Esophagus mucosa (tissue), 1 donor: ENCODE data around the gene MORN5. TPM values are rescaled to one million over a fixed set of nuclear protein-coding genes. Genes with fewer than 3 reads are reported as not detected.

Source experiments
- ATAC-seq: fragments of 200-7000 bp; cut with Tn5 transposase; one replicate; pipeline ENCODE4 v1.9.1; 2020
- total RNA-seq: library from RNA; stranded (reverse); gene quantifications from one replicate; pipeline ENCODE4 v1.2.4, GENCODE V29; 2023
- donor health status: DM: yes; HTN: yes; CAD: no.

The MORN5 gene
- total RNA-seq, 1 donor from 2014 or later: not detected

DNA sequence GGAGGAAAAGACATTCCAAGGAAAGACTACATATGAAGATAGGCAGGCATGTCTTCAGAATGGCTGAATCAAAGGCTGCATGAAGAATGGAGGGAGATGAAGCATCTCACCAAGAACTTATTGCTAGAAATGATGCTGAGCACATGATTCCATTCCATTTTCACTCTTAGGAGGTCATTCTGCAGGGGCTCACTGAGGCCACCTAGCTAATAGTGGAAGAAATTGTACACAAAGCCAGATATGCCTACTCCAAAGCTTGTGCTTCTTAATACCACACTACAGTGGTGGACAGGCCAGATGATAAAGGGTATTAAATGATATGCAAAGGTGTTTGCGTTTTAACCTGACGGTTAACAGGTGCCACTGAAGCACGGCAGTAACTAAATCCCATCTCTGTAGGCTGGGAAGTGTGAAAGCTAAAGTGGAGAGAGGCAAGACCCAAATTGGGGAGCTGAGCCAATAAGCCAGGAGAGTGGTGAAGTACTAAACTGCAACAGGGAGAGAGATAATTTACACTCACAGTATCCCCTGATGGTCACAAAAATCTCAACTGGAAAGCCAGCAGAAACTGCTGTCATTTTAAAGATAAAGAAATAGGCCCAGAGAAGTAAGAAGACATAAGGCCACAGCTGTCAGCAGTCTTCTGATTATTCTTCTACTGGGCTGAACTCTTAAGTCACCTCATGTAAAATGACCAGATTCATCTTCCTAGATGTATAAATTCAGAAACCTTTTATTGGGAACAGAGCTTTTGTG is 14.7 kb upstream of the MORN5 start:
- ATAC-seq: peak; percentile 35

DNA sequence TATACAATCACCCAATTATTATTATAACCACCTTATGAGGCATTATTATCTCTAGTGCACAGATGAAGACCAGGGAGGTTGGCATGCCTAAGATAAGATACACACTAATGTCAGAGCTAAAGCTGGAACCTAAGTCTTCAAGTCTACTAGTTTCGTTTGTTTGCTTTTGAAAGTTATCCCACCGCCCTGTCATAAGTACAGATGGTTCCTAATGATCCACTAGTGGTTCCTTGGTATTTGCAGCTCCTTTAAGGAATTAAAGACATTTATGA is 14.2 kb upstream of the MORN5 start:
- ATAC-seq: no peak

DNA sequence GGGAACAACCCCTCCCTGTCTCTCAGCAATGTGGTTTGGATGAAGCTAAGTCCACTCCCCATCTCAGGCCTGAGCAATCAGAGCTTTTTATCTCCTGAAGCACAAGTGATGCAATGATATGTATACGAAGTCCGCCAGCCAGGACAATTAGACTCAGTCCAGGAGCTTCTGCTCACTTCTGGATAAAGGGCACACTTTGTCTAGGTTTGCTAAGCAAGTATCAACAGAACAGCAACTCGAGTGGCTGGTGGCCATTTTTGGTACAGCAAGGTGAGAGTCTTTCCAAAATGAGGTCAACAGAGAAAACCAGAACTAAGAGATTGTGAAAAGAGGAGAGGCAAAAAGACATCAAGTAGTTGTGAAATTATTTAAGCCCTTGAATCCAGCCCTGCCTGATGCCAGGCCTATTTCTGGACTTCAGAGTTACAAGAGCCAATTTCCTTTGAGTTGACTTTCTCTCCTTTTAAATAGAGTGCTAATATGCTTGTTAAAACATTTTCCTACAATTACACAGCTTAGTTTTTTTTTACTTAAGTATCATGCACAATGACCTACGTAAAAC is 8.4 kb upstream of the MORN5 start:
- no peak for ATAC-seq

DNA sequence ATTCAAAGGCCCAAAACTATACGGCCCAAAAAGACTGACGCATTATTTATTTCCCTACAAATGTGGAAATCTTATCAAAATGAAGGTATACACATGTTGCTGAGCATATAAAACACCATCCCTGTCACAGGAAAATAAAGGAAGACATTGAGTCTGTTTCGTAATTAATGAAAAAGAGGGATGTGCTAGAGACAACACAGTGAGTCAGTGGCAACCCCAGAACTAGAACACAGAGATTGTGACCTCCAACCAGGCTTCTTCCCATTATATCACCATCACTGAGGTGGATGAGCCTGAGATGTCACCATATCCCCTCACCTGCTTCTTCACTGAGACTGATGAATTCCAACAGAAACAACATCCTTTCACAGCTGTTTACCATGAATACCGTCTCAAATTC is 3.9 kb upstream of the MORN5 start:
- ATAC-seq: no peak

DNA sequence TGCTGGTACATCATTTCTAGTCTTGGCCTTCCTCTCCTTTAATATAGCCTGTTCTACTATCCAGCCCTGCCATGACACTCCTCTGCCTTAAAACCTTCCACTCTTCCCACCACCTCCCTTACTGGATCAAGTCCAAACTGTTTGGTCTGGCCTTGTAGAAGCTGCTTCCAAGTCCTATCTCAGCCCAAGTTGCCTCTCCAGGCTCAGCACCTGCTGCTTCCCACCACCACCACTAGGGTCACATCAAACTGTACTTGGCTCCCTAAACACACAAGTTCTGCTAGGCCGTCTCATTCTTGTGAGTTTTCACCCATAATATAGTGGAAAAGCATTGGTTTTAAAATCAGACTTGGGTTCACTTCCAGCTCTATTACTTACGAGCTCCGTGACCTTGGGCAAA is 1.5 kb upstream of the MORN5 start:
- peak; percentile 13 for ATAC-seq

DNA sequence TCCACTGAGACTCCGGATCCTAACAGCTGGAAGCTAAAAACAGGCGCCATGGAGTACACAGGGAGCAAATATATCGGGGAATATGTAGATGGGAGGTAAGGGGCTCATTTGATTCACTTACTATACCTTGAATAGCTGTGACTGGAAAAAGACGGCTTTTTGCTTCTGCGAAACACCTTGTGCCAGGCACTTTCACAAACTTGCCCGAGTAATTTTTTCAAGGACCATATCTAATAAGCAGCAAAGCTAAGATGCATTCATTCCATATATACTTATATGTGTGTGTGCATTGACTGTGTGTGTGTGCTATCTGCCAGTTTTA is 178 bp downstream of the MORN5 start:
- no peak for ATAC-seq

DNA sequence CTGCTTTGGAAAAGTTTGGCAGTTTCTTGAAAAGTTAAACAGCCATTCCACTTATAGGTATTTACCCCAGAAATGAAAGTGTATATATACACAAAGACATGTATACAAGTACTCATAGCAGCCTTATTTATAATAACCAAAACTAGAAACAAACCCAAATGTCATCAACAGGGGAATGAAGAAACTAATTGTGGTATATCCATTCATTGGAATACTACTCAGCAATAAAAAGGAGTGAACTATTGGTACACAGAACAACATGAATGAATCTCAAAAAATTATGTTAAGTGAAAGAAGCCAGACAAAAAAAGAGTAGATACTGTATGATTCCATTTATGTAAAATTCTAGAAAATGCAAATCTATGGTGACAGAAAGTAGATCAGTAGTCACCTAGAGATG is 2.7 kb downstream of the MORN5 start:
- no peak for ATAC-seq

DNA sequence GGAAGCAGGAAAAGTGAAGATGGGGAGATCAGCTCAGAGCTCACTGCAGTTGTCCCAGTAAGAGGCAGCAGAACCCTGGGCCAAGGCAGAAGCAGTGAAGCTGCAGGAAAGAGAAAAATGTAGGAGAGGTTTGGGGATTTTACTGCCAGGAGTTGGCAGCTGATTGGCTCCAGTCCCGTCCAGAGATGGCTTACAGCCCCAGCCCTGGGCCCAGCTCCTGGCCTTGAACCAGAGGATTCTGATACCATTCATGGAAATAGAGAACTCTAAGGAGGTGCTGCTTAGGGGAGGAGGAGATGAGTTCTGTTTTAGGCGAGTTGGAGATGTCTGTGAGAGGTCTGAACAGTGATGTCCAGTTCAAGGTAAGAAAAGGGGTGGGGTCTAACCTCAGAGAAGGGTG is 4.6 kb downstream of the MORN5 start:
- ATAC-seq: no peak

DNA sequence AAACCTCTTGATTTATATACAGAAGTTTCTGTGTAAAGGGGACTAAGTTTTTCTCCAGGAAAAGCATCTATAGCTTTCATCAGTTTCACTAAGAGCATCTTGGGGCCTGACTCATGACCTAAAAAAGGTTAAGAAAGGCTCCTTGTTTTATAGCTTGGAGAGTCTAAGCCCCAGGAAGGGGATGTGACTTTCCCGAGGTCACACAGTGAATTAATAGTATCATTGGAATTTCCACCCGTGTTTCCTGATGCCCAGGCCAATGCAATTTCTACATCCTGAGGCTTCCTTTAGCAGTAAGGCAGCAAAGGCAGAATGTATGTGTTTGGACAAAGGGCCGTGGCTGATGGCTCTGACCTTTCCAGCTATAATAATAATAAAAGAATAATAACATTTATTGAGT is 8.6 kb downstream of the MORN5 start:
- ATAC-seq: no peak

DNA sequence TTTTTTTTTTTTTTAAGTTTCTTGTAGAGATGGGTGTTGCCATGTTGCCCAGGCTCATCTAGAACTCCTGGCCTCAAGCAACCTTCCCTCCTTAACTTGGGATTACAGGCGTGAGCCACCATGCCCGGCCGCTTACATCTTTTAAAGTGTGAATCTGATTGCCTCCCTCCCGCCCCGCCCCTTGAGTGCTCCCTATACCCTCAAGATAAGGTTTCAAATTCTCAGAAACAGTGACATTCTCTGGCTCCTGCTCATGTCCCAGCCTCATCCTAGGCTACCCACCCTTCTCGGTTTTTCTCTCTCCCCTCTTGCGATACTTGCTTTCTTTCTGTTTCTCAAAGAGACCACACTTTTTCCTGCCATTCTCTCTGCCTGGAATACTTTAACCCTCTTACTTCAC is 12.4 kb downstream of the MORN5 start:
- no peak for ATAC-seq

DNA sequence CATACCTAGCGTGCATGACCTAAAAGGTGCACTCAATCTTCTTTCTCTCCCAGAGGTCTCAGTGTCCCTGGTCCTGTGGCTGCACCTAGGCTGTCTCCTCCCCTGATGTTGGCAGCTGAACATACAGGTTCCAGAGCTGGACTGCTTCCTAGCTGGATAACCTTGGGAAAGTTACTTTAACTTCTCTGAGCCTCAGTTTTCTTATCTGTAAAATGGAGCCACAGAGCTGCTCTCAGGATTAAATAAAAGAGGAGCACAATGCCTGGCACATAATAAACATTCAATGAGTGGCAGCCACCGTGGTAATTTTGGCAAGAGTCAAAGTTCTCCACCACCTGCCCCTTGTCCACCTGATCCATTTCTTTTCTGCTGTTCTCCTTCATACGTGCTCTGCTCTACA is 14.0 kb downstream of the MORN5 start:
- ATAC-seq: no peak

DNA sequence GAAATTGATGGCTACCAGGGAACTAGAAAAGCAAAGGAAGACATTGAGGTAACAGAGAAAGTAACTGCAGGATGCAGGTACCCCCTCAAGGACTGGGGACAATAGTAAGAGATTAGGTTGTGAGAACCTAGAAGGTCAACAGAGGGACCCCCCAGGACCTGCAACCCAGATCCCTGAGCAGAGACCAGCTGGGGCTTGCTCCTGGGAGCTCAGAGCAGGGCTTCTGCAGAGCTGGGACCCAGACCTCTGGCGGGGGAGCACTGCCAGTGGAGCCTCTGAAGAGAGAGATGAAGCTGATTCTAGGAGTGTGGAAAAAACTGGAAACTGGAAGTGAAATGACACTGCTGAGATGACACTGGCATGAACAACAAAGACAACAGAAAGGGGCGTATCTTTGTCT is 17.2 kb downstream of the MORN5 start:
- no peak for ATAC-seq

DNA sequence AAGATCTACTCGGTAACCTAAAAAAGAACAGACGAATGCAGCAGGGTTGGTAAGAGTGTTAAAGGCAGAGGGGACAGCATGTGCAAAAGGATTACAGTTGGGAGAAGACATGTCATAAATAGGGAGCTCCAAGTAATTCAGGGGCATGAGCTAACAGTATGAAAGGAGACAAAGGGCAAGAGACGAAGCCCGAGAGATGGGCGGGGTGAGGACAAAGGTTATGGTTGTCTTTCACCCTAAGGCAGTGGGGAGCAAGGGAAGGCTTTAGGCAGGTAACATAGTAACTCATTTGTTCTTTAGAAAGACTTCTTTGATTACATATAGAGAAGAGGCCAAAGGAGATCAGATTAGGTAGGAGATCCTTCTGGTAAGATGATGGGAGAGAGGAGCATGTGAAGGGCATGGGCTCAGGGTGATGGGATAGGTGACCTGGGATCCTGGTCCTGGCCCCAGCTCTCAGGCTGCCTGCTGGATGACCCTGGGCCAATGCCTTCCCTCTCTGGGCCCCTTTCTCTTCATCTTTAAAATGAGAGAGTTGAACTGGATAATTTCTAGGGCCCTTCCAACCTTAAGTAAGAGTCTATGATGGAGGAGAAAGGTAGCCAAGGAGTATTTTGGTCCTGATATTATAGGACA is 19.5 kb downstream of the MORN5 start:
- no peak for ATAC-seq

DNA sequence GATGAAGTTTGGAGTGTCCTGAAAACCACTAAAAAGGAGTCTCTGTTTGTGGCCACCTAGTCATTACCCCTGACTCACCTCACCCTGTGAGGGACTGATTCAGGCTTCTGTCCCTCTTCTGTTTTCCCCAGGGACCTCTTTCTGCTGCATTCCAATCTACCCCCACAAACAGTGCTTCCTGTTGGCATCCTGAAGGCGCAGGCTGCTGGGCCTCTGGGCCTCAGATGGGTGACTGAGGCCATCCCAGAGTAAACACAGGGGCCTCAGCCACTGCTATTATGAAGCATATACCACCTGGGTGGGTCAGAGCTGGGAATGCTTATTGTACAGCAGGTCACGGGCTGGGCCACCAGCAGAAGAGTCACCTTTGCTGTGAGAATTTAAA is 20.0 kb downstream of the MORN5 start:
- no peak for ATAC-seq

DNA sequence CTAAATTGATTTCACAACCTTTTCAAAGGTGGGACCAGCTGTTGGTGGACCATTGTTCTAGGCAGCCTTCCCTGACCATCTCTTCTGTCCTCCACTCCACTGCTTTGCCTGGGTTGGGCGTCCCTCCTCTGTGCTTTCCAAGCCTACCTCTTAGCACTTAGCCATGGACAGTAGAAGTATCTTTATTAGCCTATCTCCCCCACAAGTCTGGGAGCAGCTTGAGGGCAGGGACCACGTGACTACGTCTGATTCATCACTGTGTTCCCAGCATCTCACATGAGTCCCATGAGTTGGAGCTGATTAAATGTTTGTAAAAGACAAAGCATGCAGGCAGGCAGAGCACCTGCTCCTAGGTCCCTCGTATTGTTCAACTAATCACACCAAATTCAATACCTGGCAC is 20.9 kb downstream of the MORN5 start:
- ATAC-seq: peak; percentile 32

DNA sequence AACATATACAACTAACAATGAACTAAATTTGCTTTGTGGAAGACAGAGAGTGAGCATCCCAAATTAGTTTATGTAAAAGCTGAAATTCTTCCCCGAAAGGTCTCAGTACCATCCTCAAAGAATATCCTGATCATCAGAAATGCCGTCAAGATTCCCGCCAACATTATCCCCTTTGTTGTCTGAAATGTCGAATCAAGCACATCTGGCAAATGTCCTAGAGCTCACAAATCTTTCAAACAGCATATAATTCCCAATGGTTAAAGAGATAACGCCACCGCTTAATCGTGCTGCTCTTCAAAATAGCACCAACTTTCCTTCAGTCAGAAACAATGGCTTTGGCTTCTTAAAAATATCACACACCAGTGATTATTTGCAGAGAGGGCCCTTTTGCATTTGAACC is 23.8 kb downstream of the MORN5 start:
- no peak for ATAC-seq

DNA sequence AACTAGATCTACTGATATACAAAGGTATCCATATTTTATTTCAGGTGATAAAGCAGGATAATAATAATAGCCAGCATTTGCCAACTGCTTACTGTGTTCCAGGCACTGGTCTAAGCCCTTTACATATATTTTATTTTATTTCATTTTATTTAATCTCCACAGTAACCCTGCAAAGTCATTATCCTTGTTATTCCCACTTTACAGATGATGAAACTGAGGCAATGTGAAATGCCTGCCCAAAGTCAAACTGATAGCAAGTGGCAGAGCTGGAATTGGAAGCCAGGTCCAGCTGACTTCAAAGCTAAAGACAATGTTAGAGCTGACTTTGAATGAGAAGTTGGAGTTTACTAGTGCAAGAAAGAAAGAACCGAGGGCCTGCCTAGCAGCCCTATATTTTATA is 24.8 kb downstream of the MORN5 start:
- ATAC-seq: no peak

DNA sequence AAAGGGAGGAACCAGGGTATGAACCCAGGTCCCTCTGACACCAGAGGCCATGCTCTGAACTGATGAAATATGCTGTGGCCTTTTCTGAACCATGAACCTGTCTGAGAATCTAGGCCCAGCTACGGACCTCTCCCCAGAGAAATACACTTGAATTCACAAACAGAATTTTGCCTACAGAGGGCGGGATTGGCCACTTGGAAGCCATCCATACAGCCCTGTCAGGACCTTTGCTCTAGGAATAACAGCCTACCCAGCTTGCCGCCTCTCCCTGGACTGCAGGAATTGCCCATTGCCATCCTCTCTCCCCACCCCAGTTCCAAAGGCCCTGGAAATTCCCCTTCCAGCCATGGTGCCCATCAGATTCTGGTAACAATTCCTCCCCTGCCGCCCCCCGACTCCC is 26.6 kb downstream of the MORN5 start:
- ATAC-seq: no peak

DNA sequence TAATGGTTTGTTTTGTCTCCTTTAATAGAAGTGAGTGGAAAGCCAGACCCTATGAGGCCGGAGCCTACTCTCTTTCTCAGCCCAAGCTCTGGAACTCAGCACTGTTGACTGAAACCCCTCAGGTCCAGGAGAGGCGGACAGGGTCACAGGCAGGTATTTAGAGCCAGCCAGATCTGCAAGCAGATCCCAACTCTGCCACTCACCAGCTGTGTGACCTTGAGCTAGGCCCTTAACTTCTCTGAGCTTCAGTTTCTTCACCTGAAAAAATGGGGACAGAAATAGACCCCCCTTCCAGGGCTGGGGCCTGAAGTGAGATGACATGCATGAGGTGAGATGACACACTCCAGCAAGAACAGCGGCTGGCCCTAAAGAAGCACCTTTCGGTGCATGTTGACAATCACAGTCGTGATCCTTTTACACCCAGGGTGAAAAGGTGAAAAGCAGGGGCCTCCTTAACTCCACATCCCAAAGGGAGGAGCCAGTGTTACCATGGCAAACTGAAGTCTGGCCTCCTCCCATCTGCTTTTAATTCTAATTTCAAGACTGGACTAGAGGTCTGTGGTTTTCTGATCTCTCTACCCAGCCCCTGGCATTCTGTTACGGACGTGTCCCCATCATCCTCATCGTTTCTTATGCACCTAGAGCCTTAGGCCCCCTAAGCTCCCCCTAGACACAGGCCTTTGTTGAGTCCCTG is 27.2 kb downstream of the MORN5 start:
- no peak for ATAC-seq

DNA sequence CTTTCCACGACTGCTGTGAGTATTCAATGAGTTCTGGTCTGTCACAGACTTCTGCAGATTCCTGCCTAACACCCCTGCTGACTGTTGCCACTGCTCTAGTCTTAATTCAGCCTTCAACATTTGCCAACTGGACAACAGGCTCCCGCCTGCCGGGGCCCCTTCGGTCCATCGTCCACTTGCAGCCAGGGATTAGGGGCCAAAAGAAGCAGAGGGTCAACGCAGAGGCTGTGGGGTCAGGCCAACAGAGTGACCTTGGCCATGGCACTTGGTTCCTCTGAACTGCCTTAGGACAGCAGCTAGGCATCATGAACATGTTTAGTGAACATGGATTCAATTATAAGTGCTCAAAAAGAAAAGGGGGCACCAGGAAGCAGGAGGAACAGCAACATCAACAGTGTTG is 28.7 kb downstream of the MORN5 start:
- ATAC-seq: no peak

DNA sequence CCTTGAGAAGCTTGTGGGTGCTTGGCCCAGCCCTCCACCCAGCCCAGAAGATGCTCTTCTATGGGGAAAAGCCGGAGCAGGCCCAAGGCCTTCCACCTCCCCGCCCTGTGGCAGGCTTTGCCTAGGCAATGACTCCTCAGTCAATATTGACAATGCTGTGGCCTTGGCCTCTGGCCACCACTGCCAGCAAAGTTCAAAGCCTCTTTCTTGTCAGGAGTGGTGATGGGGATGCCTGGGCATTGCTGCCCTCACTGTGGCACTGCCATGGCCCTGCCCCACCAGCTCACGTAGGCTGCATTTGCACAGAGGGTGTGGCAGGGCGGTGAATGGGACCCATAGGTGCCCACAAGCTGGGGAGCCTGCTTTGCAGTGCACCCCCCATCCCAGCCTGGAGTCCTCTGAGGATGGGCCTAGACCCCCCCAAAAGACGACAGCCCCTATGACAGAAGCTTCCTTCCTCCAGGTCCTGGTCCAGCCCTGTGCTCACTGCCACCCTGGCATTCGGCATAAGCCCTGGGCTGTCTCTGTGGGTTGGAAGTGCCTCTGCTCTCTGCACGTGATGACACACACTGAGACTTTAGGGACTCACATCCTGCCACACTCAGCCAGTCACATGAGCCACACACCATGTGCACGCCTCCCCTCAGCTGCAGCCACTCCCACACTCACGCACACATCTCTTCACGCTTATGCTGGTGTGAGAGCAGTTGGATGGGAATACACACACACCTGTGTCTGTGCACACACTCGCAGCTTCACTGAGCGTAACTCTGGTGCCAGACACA is 31.1 kb downstream of the MORN5 start:
- ATAC-seq: peak; percentile 82

DNA sequence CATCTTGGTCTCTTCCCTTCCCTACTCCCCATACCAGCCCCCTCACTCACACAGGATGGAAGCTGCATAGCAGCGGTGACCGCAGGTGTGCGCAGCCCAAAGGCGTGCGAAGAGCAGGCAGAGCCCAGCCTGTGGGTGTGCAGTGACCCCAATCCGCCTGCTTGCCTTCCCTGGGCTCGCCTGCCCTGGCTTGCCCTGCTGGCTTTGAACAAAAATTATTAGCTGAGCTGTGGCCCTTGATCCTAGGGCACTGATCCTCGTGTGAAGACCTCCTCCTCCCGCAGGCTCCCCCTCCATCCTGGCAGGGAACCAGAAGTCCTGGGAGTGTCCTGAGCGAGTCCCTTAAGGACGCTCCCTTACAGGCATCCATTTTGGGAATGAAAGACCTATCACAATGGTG is 31.9 kb downstream of the MORN5 start:
- peak; percentile 68 for ATAC-seq

DNA sequence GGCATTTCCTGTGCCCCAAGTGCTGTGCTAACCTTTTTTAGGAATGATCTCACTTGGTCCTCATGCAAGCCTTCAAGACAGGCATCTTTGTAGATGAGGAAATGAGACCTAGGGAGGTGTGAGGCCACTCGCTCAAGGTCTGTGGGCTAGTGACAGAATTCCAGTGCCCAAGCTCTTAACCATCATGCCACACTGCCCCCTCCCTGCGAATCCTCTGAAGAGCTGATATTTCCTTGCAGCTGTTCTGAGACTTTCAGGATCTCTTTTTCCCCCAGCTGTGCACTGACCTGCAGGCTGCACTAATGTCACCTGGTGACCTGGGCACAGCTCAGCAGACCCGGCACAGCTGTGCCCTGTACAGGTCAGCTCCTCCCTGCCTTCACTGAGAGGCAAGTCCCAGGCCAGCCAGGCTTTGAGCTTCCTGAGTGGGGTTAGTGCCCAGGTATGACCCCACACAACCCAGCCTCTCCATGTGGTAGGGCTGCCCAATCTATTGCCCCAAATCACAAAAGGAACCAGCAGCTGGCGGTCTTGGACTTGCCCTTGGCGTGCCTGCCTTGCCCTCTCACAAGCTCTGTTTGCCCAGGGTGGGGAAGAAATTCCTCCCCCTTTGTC is 32.7 kb downstream of the MORN5 start:
- ATAC-seq: peak; percentile 21
